ENCODE results near the gene CCDC122.

The CCDC122 gene

GRCh38 chr13:43878892-43879754, at the start of gene CCDC122:
CCDC122 (minus strand) TSS chr13:43879740; CDS start chr13:43869376, 10,364 bp downstream.
- peak; percentile 13 for DNase-seq

GRCh38 chr13:43924549-43925245, 45.2 kb upstream of the CCDC122 start:
- no peak for DNase-seq

GRCh38 chr13:43920965-43921674, 41.6 kb upstream of the CCDC122 start:
- no peak for DNase-seq

- DNase-seq = no peak
Observed at GRCh38 chr13:43918636-43919035, 39.1 kb upstream of the CCDC122 start.

GRCh38 chr13:43916828-43917227, 37.3 kb upstream of the CCDC122 start:
- no peak for DNase-seq

GRCh38 chr13:43915451-43915850, 35.9 kb upstream of the CCDC122 start:
- DNase-seq = no peak

GRCh38 chr13:43911871-43912270, 32.3 kb upstream of the CCDC122 start:
- peak; percentile 9 for DNase-seq

- no peak for DNase-seq
Observed at GRCh38 chr13:43911278-43911677, 31.7 kb upstream of the CCDC122 start.

GRCh38 chr13:43910856-43911255, 31.3 kb upstream of the CCDC122 start:
- DNase-seq = no peak

- DNase-seq = peak; percentile 5
Observed at GRCh38 chr13:43908156-43909126, 28.9 kb upstream of the CCDC122 start.

- peak; percentile 36 for DNase-seq
Observed at GRCh38 chr13:43905435-43906031, 26.0 kb upstream of the CCDC122 start.

GRCh38 chr13:43895940-43896339, 16.4 kb upstream of the CCDC122 start:
- DNase-seq = no peak

GRCh38 chr13:43894438-43894837, 14.9 kb upstream of the CCDC122 start:
- no peak for DNase-seq

- DNase-seq = no peak
Observed at GRCh38 chr13:43884222-43884621, 4.7 kb upstream of the CCDC122 start.

GRCh38 chr13:43883631-43884030, 4.1 kb upstream of the CCDC122 start:
- no peak for DNase-seq

- no peak for DNase-seq
Observed at GRCh38 chr13:43881580-43881979, 2.0 kb upstream of the CCDC122 start.

GRCh38 chr13:43880926-43881325, 1.4 kb upstream of the CCDC122 start:
- DNase-seq = no peak

- DNase-seq = no peak
Observed at GRCh38 chr13:43880214-43880855, 795 bp upstream of the CCDC122 start.

GRCh38 chr13:43879755-43880181, 228 bp upstream of the CCDC122 start, which contains the start of gene LACC1:
LACC1 (plus strand) TSS chr13:43879904; CDS start chr13:43880986, 1,082 bp downstream.
- no peak for DNase-seq

- no peak for DNase-seq
Observed at GRCh38 chr13:43877766-43878165, 1.8 kb downstream of the CCDC122 start.

- no peak for DNase-seq
Observed at GRCh38 chr13:43877326-43877725, 2.2 kb downstream of the CCDC122 start.

All from NCI-H1436 (cell line).